HG02642 (cell line): ENCODE results near the gene NGDN.

Experiments
- ATAC-seq: cut with Tn5 transposase; IDR thresholded peaks from one replicate; pipeline ENCODE4 v1.9.1; 2021; ENCODE audit warnings: mild to moderate bottlenecking; ENCODE audit not compliant: unreplicated experiment, poor library complexity

Gene NGDN

DNA sequence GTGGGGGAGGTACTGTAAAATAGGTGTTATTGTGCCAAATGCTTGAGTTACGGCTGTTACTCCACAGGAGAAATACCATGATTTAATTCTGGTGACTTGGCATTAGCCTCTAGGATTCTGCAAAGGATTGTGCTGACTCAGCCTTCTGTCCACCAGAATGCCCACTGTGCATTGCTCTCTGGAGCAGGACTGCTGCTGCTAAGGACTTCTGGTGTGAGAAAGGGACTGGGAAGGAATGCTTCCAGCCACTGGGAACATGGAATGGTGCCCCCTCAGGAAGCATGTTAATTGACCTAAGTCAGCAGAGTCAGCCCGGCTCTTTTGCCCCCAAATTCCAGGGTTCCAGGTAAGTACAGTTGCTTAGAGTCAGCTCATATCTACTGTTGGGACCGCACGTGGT lies 49.2 kb downstream of the NGDN start:
- no peak for ATAC-seq

- no peak for ATAC-seq
These were observed 51.5 kb downstream of the NGDN start for GRCh38 chr14:23520899-23521533.

GRCh38 chr14:23521785-23522640 lies 52.5 kb downstream of the NGDN start:
- no peak for ATAC-seq

- ATAC-seq = no peak
These were observed 53.2 kb downstream of the NGDN start for GRCh38 chr14:23522643-23523198.

- no peak for ATAC-seq
These were observed 53.9 kb downstream of the NGDN start for GRCh38 chr14:23523229-23524016.

DNA sequence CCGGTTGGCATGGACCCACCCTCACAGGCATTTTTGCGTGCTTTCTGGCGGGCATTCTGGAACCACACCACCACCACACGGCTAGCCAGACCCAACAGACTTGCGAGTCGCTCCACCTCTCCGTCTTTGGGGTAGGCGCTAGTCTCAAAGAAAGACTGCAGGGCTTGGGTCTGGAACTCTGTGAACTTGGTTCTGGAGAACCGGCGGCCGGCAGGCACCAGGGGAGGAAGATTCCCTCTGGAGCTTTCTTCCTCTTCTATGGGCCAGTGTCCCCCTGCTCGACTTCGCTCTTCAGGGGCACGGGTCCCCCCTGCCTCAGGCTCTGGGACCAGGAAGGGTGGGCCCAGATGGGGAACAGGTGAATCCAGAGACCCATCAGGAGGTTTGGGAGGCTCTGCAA lies 55.5 kb downstream of the NGDN start:
- no peak for ATAC-seq

GRCh38 chr14:23525611-23526010 lies 56.1 kb downstream of the NGDN start:
- no peak for ATAC-seq
